Endodermal cell (in vitro differentiated cells): ENCODE measurements around the gene SAG. TPM values are rescaled to one million over a fixed set of nuclear protein-coding genes. Genes with fewer than 3 reads are reported as not detected.

Source experiments
- DNase-seq: peaks from one replicate; pipeline ENCODE4 v3.0.0-alpha.2; 2017
- H3K27ac ChIP-seq: 2 replicates; pipeline ENCODE4 v1.5.1; 2013; ENCODE audit warnings: mild to moderate bottlenecking, low read depth, low read length, moderate library complexity
- H3K27me3 ChIP-seq: 2 replicates; pipeline ENCODE4 v1.6.1; 2013; ENCODE audit warnings: mild to moderate bottlenecking, low read length, moderate library complexity; ENCODE audit not compliant: insufficient read depth, control insufficient read depth, poor library complexity, severe bottlenecking
- H3K36me3 ChIP-seq: 2 replicates; pipeline ENCODE4 v1.7.0; 2013; ENCODE audit warnings: mild to moderate bottlenecking, low read length, moderate library complexity; ENCODE audit not compliant: control insufficient read depth, insufficient read depth
- H3K4me1 ChIP-seq: one replicate; pipeline ENCODE4 v1.7.0; 2013; ENCODE audit warnings: low read length; ENCODE audit not compliant: control insufficient read depth, insufficient read depth
- H3K4me3 ChIP-seq: 2 replicates; pipeline ENCODE4 v1.5.1; 2013; ENCODE audit warnings: mild to moderate bottlenecking, low read length, moderate library complexity
- H3K9ac ChIP-seq: 2 replicates; pipeline ENCODE4 v1.6.1; 2013; ENCODE audit warnings: mild to moderate bottlenecking, low read length, moderate library complexity; ENCODE audit not compliant: poor library complexity, severe bottlenecking; ENCODE audit errors: extremely low read depth
- H3K9me3 ChIP-seq: 2 replicates; pipeline ENCODE4 v1.6.1; 2013; ENCODE audit warnings: mild to moderate bottlenecking, low read length, moderate library complexity; ENCODE audit not compliant: control insufficient read depth
- H3K27ac Mint-ChIP-seq: 2 replicates; pipeline ENCODE4 v1.8.0; 2020; ENCODE audit warnings: mixed read lengths
- H3K27me3 Mint-ChIP-seq: 2 replicates; pipeline ENCODE4 v1.8.0; 2021; ENCODE audit warnings: mild to moderate bottlenecking, mixed read lengths; ENCODE audit not compliant: insufficient read depth
- H3K36me3 Mint-ChIP-seq: 2 replicates; pipeline ENCODE4 v1.8.0; 2020; ENCODE audit warnings: low read depth, mixed read lengths
- H3K4me1 Mint-ChIP-seq: 2 replicates; pipeline ENCODE4 v1.8.0; 2020; ENCODE audit warnings: mixed read lengths
- H3K4me3 Mint-ChIP-seq: 2 replicates; pipeline ENCODE4 v1.8.0; 2020; ENCODE audit warnings: mild to moderate bottlenecking, moderate library complexity, mixed read lengths
- H3K9me3 Mint-ChIP-seq: 2 replicates; pipeline ENCODE4 v1.8.0; 2020; ENCODE audit warnings: mild to moderate bottlenecking, mixed read lengths
- CTCF ChIP-seq: fragments of 200-600 bp; sonication (generic); conservative IDR thresholded peaks from 2 replicates; pipeline ENCODE4 v1.5.0; 2021; ENCODE audit warnings: antibody characterized with exemption, mild to moderate bottlenecking
- WGBS, 2 experiments: methylation state at CpG; one replicate each; pipeline versions ENCODE4 v1.1.5 to v1.1.7; 2013; ENCODE audit warnings: missing lambda C conversion rate in 2 of 2, mixed read lengths in 1 of 2; ENCODE audit not compliant: insufficient coverage in 1 of 2, insufficient read length in 1 of 2; 5-methylcytosine and 5-hydroxymethylcytosine counted together
- total RNA-seq, 2 donors: library from RNA; stranded (reverse); fragmentation: NEBNext Ultra II Directional in 1 of 2; extraction: Animal tissue kit (Norgen Biotek cat#: 25700) in 1 of 2; gene quantifications; 2 replicates in 1 of 2; 3 replicates in 1 of 2; pipeline ENCODE4 v1.2.1, GENCODE V29; 2021

SAG gene
- total RNA-seq, 2 donors from 2014 or later, result not detected

- no peak for DNase-seq
- H3K9me3 ChIP-seq, result no peaks in the 10 kb centered on the region
- peaks cover 96% of the 10 kb centered on the region for H3K36me3 ChIP-seq
- H3K36me3 Mint-ChIP-seq, result peaks cover 70% of the 10 kb centered on the region
- H3K4me1 ChIP-seq, result no peaks in the 10 kb centered on the region
- no peaks in the 10 kb centered on the region for H3K27me3 ChIP-seq
- H3K9ac ChIP-seq, result no peak overlapping the region
- TF ChIP-seq CTCF, result no peak
- H3K27ac Mint-ChIP-seq, result no peak overlapping the region
- no peaks in the 10 kb centered on the region for H3K9me3 Mint-ChIP-seq
- WGBS, 2 experiments, result 92 to 94% methylated on average over 4 of the region's 4 CpGs
- H3K27ac ChIP-seq, result no peak overlapping the region
- no peak overlapping the region for H3K4me3 Mint-ChIP-seq
- H3K4me1 Mint-ChIP-seq, result no peaks in the 10 kb centered on the region
- H3K4me3 ChIP-seq, result no peak overlapping the region
- H3K27me3 Mint-ChIP-seq, result no peaks in the 10 kb centered on the region
Measured at GRCh38 chr2:233275223-233275622, 32.4 kb upstream of the SAG start.

- Mint-ChIP-seq H3K27me3 (no peaks in the 10 kb centered on the region), H3K9me3 (no peaks in the 10 kb centered on the region), H3K4me3 (no peak overlapping the region), H3K4me1 (no peaks in the 10 kb centered on the region), H3K36me3 (peaks cover 69% of the 10 kb centered on the region), H3K27ac (no peak overlapping the region)
- Histone ChIP-seq H3K9ac (no peak overlapping the region), H3K27ac (no peak overlapping the region), H3K4me1 (no peaks in the 10 kb centered on the region), H3K4me3 (no peak overlapping the region), H3K36me3 (peaks cover 91% of the 10 kb centered on the region), H3K9me3 (no peaks in the 10 kb centered on the region), H3K27me3 (no peaks in the 10 kb centered on the region)
- TF ChIP-seq CTCF, result no peak
- 83% methylated on average over 2 of the region's 2 CpGs; no CpG with 5 or more reads in 1 of the 2 experiments for WGBS, 2 experiments
- DNase-seq, result no peak
Measured at GRCh38 chr2:233278921-233279320, 28.7 kb upstream of the SAG start.

- Histone ChIP-seq H3K4me3 (no peak overlapping the region), H3K9ac (no peak overlapping the region), H3K36me3 (peaks cover 86% of the 10 kb centered on the region), H3K9me3 (no peaks in the 10 kb centered on the region), H3K27ac (no peak overlapping the region), H3K4me1 (no peaks in the 10 kb centered on the region), H3K27me3 (no peaks in the 10 kb centered on the region)
- no peaks in the 10 kb centered on the region for H3K9me3 Mint-ChIP-seq
- no peak for TF ChIP-seq CTCF
- H3K27ac Mint-ChIP-seq, result peak overlapping the region; percentile 20
- H3K4me3 Mint-ChIP-seq, result no peak overlapping the region
- no peaks in the 10 kb centered on the region for H3K27me3 Mint-ChIP-seq
- DNase-seq, result no peak
- H3K4me1 Mint-ChIP-seq, result no peaks in the 10 kb centered on the region
- 80 to 95% methylated on average over 1 to 4 of the region's 4 CpGs for WGBS, 2 experiments
- H3K36me3 Mint-ChIP-seq, result peaks cover 63% of the 10 kb centered on the region
Measured at GRCh38 chr2:233280114-233280693, 27.4 kb upstream of the SAG start.
